HCT116 (cell line): ENCODE results near the gene PIEZO2. TPM values are rescaled to one million over a fixed set of nuclear protein-coding genes. Genes with fewer than 3 reads are reported as not detected.

ENCODE experiments used
- ATAC-seq: fragments of 200-7000 bp; cut with Tn5 transposase; 2 replicates; pipeline ENCODE4 v1.9.1; 2020; ENCODE audit warnings: mild to moderate bottlenecking, moderate library complexity
- BruUV-seq: library from RNA; stranded (reverse); fragments of 400-500 nt; replicated peaks from 2 replicates; lab custom pipeline; 2021; lab: Mats Ljungman, UMichigan
- CTCF ChIA-PET: fragments of 300-600 bp; sonication (Branson Sonifier 250); formaldehyde crosslinking; loops from one replicate; lab custom pipeline; 2021; ENCODE audit warnings: antibody characterized with exemption; lab: Charles Lee
- POLR2A ChIA-PET: fragments of 300-600, 350-600 bp; sonication (Branson Sonifier 250); formaldehyde crosslinking; loops from one replicate; lab custom pipeline; 2021; ENCODE audit warnings: antibody characterized with exemption; lab: Charles Lee
- RAD21 ChIA-PET, 2 experiments: fragments of 300-600 bp; sonication (Branson Sonifier 250); formaldehyde crosslinking; loops; one replicate each; lab custom pipeline; 2023; ENCODE audit warnings: low total read pairs in 2 of 2; ENCODE audit not compliant: uncharacterized antibody in 2 of 2, unreplicated experiment in 2 of 2, low non-redundant PET in 1 of 2; lab: Charles Lee
- DNase-seq: peaks from one replicate; pipeline ENCODE4 v3.0.0-alpha.2; 2010; ENCODE audit warnings: low read depth, low spot score
- H2AFZ ChIP-seq: fragments of 200-600 bp; shearing (Covaris generic), sonication (generic); 2 replicates; pipeline ENCODE4 v1.6.1; 2017; ENCODE audit warnings: low read depth, mixed run types, mixed read lengths, antibody characterized with exemption, low read length; ENCODE audit not compliant: poor library complexity, severe bottlenecking
- H3K27ac ChIP-seq: 2 replicates; pipeline ENCODE4 v1.5.1; 2012; ENCODE audit warnings: low read depth, low read length
- H3K27me3 ChIP-seq: fragments of 200-600 bp; sonication (generic); 2 replicates; pipeline ENCODE4 v1.6.1; 2016; ENCODE audit warnings: mixed run types, low read length, mixed read lengths; ENCODE audit not compliant: insufficient read depth
- H3K36me3 ChIP-seq, 2 experiments: fragments of 200-500 bp in 1 of 2; fragments of 200-600 bp in 1 of 2; sonication (Bioruptor generic) in 1 of 2; sonication (generic) in 1 of 2; 2 replicates each; pipeline versions ENCODE4 v1.5.1 to v1.6.1; 2014 to 2016; ENCODE audit warnings: low read length in 2 of 2, inconsistent platforms in 1 of 2, mixed read lengths in 1 of 2, mixed run types in 1 of 2; ENCODE audit not compliant: insufficient read depth in 2 of 2, control insufficient read depth in 1 of 2
- H3K4me1 ChIP-seq, 2 experiments: fragments of 200-600 bp in 1 of 2; sonication (generic) in 1 of 2; 2 replicates each; pipeline versions ENCODE4 v1.5.1 to v1.6.1; 2012 to 2017; ENCODE audit warnings: low read length in 2 of 2, inconsistent platforms in 1 of 2, mild to moderate bottlenecking in 1 of 2, mixed read lengths in 1 of 2, mixed run types in 1 of 2, moderate library complexity in 1 of 2; ENCODE audit not compliant: insufficient read depth in 2 of 2, control insufficient read depth in 1 of 2
- H3K4me2 ChIP-seq: fragments of 200-600 bp; sonication (generic); 2 replicates; pipeline ENCODE4 v1.6.1; 2017; ENCODE audit warnings: mixed run types, low read length, mixed read lengths
- H3K4me3 ChIP-seq, 2 experiments: fragments of 200-600 bp in 1 of 2; sonication (generic) in 1 of 2; replicated peaks in 1 of 2; 2 replicates each; pipeline ENCODE4 v1.5.1; 2011 to 2016; ENCODE audit warnings: low read length in 2 of 2, control low read depth in 1 of 2, low read depth in 1 of 2, mild to moderate bottlenecking in 1 of 2, mixed read lengths in 1 of 2, mixed run types in 1 of 2
- H3K79me2 ChIP-seq: fragments of 200-600 bp; sonication (generic); 2 replicates; pipeline ENCODE4 v1.6.1; 2017; ENCODE audit warnings: mild to moderate bottlenecking, mixed run types, low read length, moderate library complexity, mixed read lengths; ENCODE audit not compliant: insufficient read depth
- H3K9ac ChIP-seq: fragments of 200-600 bp; sonication (generic); 2 replicates; pipeline ENCODE4 v1.6.1; 2016; ENCODE audit warnings: low read length, mixed read lengths
- H3K9me2 ChIP-seq: fragments of 200-600 bp; sonication (generic), shearing (Covaris generic); 2 replicates; pipeline ENCODE4 v1.6.1; 2017; ENCODE audit warnings: mixed run types, mild to moderate bottlenecking, moderate library complexity; ENCODE audit not compliant: insufficient read depth
- H3K9me3 ChIP-seq, 2 experiments: fragments of 200-500 bp in 1 of 2; fragments of 200-600 bp in 1 of 2; sonication (Bioruptor generic) in 1 of 2; sonication (generic) in 1 of 2; 2 replicates each; pipeline ENCODE4 v1.6.1; 2014 to 2017; ENCODE audit warnings: low read length in 2 of 2, mixed read lengths in 2 of 2, inconsistent platforms in 1 of 2, low read depth in 1 of 2, mild to moderate bottlenecking in 1 of 2, mixed run types in 1 of 2, moderate library complexity in 1 of 2; ENCODE audit not compliant: control insufficient read depth in 1 of 2, insufficient read depth in 1 of 2
- H4K20me1 ChIP-seq: fragments of 200-600 bp; sonication (generic), shearing (Covaris generic); 2 replicates; pipeline ENCODE4 v1.6.1; 2017; ENCODE audit warnings: mixed run types, mild to moderate bottlenecking, moderate library complexity; ENCODE audit not compliant: insufficient read depth
- EGR1 ChIP-seq: IDR thresholded peaks from 2 replicates; pipeline ENCODE4 v1.6.1; 2012; ENCODE audit warnings: low read depth
- FOSL1 ChIP-seq: IDR thresholded peaks from 2 replicates; pipeline ENCODE4 v1.6.1; 2012; ENCODE audit warnings: low read depth
- YY1 ChIP-seq: IDR thresholded peaks from 2 replicates; pipeline ENCODE4 v1.6.1; 2011; ENCODE audit warnings: low read length, low read depth, moderate library complexity, mild to moderate bottlenecking; ENCODE audit not compliant: insufficient replicate concordance; ENCODE audit errors: extremely low read depth
- ZFX ChIP-seq: fragments of 450-650 bp; IDR thresholded peaks from 2 replicates; pipeline ENCODE4 v1.6.1; 2017
- ZNF274 ChIP-seq: fragments of 200-500 bp; sonication (Bioruptor generic); IDR thresholded peaks from 2 replicates; pipeline ENCODE4 v1.6.1; 2014; ENCODE audit warnings: mild to moderate bottlenecking, low read depth, low read length, inconsistent platforms
- intact Hi-C: fragments of 100-400 bp; cut with micrococcal nuclease; formaldehyde crosslinking; loops from 2 replicates; pipeline ENCODE4 v1.10.0; 2022
- total RNA-seq: library from RNA; stranded (reverse); gene quantifications from one replicate; pipeline ENCODE4 v1.2.1, GENCODE V29; 2021; ENCODE audit not compliant: unreplicated experiment
- TF ChIP-seq, protein P1 (sequence below), 3 experiments: fragments of 200-600 bp in 1 of 3; sonication (generic) in 1 of 3; IDR thresholded peaks in 2 of 3; conservative IDR thresholded peaks in 1 of 3; 2 replicates each; pipeline ENCODE4 v1.5.1; 2012 to 2017; ENCODE audit warnings: low read depth in 2 of 3, low read length in 2 of 3, antibody characterized with exemption in 1 of 3, borderline replicate concordance in 1 of 3, control low read depth in 1 of 3, mild to moderate bottlenecking in 1 of 3, mixed read lengths in 1 of 3, mixed run types in 1 of 3, moderate library complexity in 1 of 3; ENCODE audit not compliant: insufficient read depth in 1 of 3
- TF ChIP-seq, protein P2 (sequence below): IDR thresholded peaks from 2 replicates; pipeline ENCODE4 v1.6.1; 2012; ENCODE audit warnings: low read depth

Gene PIEZO2
- total RNA-seq, 1 experiment from 2014 or later: 0.34 TPM

DNA sequence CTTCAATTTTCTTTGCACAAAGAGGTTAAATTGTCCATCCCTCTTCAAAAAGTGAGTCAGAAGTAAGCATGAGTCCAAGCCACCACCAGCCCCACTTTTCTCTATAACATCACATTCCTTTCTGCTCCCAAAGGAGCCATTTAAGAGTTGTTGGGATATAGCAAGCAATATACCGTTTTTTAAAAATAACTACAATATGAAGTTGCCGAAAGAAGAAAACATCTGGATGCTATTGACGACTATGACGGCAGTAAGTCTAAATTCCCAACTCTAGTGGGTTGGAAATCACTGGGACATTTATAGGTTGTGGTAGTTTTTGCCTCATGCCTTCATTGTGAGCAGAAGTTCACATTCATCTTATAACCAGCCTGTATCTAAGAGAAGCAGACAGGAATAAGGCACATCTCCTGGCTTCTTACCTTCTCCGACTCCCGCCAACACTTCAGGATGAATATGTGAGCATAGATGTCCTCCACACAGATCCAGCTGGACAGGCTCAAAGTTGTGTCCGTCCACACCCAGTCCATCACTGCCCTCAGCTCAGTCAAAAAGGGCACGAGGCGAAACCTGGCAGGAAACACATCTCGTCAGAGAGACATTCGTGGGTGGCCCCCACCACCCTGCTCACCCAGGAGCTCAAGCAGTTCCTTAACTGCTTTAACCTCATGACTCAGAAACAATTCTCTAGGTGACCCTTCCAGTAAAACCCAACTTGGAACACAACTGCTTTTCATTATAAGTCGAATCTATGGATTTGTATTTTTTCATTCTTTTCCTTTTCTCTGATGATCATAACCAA is 459.9 kb downstream of the PIEZO2 start:
- H4K20me1 ChIP-seq: no peaks in the 10 kb centered on the region
- CTCF ChIA-PET: no interaction called here
- TF ChIP-seq YY1: no peak
- no peak for TF ChIP-seq ZFX
- TF ChIP-seq, protein P1, sequence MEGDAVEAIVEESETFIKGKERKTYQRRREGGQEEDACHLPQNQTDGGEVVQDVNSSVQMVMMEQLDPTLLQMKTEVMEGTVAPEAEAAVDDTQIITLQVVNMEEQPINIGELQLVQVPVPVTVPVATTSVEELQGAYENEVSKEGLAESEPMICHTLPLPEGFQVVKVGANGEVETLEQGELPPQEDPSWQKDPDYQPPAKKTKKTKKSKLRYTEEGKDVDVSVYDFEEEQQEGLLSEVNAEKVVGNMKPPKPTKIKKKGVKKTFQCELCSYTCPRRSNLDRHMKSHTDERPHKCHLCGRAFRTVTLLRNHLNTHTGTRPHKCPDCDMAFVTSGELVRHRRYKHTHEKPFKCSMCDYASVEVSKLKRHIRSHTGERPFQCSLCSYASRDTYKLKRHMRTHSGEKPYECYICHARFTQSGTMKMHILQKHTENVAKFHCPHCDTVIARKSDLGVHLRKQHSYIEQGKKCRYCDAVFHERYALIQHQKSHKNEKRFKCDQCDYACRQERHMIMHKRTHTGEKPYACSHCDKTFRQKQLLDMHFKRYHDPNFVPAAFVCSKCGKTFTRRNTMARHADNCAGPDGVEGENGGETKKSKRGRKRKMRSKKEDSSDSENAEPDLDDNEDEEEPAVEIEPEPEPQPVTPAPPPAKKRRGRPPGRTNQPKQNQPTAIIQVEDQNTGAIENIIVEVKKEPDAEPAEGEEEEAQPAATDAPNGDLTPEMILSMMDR (IDR thresholded peaks at IDR 0.05 in 2 of 3, conservative IDR thresholded peaks at IDR 0.05 in 1 of 3; ENCODE audit: borderline replicate concordance in 1 of 3, insufficient read depth in 1 of 3, low read depth in 2 of 3, low read length in 2 of 3): no peak
- no peak for TF ChIP-seq ZNF274
- TF ChIP-seq, protein P2, sequence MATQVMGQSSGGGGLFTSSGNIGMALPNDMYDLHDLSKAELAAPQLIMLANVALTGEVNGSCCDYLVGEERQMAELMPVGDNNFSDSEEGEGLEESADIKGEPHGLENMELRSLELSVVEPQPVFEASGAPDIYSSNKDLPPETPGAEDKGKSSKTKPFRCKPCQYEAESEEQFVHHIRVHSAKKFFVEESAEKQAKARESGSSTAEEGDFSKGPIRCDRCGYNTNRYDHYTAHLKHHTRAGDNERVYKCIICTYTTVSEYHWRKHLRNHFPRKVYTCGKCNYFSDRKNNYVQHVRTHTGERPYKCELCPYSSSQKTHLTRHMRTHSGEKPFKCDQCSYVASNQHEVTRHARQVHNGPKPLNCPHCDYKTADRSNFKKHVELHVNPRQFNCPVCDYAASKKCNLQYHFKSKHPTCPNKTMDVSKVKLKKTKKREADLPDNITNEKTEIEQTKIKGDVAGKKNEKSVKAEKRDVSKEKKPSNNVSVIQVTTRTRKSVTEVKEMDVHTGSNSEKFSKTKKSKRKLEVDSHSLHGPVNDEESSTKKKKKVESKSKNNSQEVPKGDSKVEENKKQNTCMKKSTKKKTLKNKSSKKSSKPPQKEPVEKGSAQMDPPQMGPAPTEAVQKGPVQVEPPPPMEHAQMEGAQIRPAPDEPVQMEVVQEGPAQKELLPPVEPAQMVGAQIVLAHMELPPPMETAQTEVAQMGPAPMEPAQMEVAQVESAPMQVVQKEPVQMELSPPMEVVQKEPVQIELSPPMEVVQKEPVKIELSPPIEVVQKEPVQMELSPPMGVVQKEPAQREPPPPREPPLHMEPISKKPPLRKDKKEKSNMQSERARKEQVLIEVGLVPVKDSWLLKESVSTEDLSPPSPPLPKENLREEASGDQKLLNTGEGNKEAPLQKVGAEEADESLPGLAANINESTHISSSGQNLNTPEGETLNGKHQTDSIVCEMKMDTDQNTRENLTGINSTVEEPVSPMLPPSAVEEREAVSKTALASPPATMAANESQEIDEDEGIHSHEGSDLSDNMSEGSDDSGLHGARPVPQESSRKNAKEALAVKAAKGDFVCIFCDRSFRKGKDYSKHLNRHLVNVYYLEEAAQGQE: no peak
- no peak for TF ChIP-seq FOSL1
- TF ChIP-seq EGR1: no peak
- no peaks in the 10 kb centered on the region for H3K79me2 ChIP-seq
- no peak overlapping the region for H3K9ac ChIP-seq
- H2AFZ ChIP-seq: no peak overlapping the region
- RAD21 ChIA-PET: no interaction called here
- POLR2A ChIA-PET: no interaction called here
- H3K36me3 ChIP-seq: no peaks in the 10 kb centered on the region
- no peak for ATAC-seq
- H3K27me3 ChIP-seq: peaks cover 8% of the 10 kb centered on the region
- DNase-seq: no peak
- intact Hi-C loops: no loop called here
- no peaks in the 10 kb centered on the region for H3K4me1 ChIP-seq
- no peak overlapping the region for H3K4me3 ChIP-seq
- no peaks in the 10 kb centered on the region for H3K9me3 ChIP-seq
- H3K9me2 ChIP-seq: no peaks in the 10 kb centered on the region
- no peak overlapping the region for H3K4me2 ChIP-seq
- no TSS peak for BruUV-seq
- no peak overlapping the region for H3K27ac ChIP-seq
